ENCODE results near the gene PPP6R2. TPM values are rescaled to one million over a fixed set of nuclear protein-coding genes. Genes with fewer than 3 reads are reported as not detected.
A peak's percentile ranks its signal among the peaks of the same experiment; 100 is the strongest.

The PPP6R2 gene
- total and polyA plus RNA-seq, 9 of the 15 experiments (the other 6 are each of a cell fraction or from before 2014, with no cell fraction given), result 0.32 to 39.8 (median 21.4) TPM

DNA sequence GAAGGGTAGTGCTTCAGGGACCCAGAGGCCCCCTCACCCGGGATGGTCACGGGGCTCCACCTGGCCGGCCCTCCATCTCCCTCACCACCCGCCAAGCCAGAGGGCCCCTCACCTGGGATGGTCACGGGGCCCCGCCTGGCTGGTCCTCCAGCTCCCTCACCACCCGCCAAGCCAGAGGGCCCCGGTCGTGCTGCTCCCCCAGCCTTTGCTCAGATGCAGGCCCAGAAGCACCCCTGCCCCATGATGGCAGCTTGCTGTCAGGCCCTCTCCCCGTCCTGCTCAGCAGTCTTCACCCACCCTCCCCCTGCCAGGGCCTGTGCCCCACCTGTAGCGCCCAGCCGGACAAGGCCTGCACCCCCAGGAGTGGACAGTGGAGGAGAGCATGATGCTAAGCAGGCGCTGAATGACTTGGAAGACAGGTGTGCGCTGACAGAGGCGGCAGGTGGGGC lies 23.6 kb upstream of the PPP6R2 start:
- Histone ChIP-seq H3K4me1 (replicated peaks in 1 of 2; ENCODE audit: control insufficient read depth in 2 of 2, insufficient read depth in 2 of 2, low read length in 2 of 2) (peaks cover 24 to 59% of the 10 kb centered on the region in 2 experiments; a peak in 4 of 5 replicates), H2AFZ (ENCODE audit: low read depth, low read length) (no peak overlapping the region)
- intact Hi-C loops (cut with micrococcal nuclease), result no loop called here

DNA sequence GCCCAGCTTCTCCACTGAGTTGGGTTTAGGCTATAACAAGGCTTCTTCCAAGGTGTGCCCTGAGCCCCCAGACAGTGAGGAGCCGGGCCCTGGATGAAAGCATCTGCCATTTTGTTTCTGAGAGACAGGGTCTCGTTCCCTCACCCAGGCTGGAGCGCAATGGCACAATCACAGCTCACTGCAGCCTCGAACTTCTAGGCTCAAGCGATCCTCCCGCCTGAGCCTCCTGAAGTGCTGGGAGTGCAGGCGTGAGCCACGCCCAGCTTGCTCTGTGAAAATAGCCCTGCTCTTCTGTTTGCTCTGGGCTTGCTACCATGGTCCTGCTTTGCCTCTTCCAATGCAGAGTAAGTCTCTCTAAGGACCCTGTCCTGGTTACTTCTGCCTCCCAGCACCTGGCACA lies 23.0 kb upstream of the PPP6R2 start:
- peaks cover 20 to 53% of the 10 kb centered on the region in 2 experiments; a peak in 4 of 5 replicates for H3K4me1 ChIP-seq (replicated peaks in 1 of 2; ENCODE audit: control insufficient read depth in 2 of 2, insufficient read depth in 2 of 2, low read length in 2 of 2)
- in situ Hi-C loops (cut with MboI), result no loop called here
- peak overlapping the region in 1 of 2 experiments; percentile 52; a peak in 1 of 4 replicates for H3K9ac ChIP-seq (ENCODE audit: insufficient read depth in 1 of 2, low read depth in 2 of 2, low read length in 2 of 2)
- 60% methylated on average over 8 of the region's 8 CpGs for WGBS (ENCODE audit: insufficient coverage, low coverage, missing lambda C conversion rate)
- H3K27me3 ChIP-seq (ENCODE audit: control insufficient read depth in 2 of 2, insufficient read depth in 2 of 2, low read length in 2 of 2), result no peaks in the 10 kb centered on the region
- CTCF ChIA-PET (ENCODE audit: low intra/inter-chr PET ratio), result no interaction called here
- H3K9me1 ChIP-seq (ENCODE audit: control insufficient read depth, insufficient read depth, low read length), result no peaks in the 10 kb centered on the region
- H3K36me3 ChIP-seq (ENCODE audit: control insufficient read depth, insufficient read depth, low read length), result no peaks in the 10 kb centered on the region
- H3K27ac ChIP-seq (ENCODE audit: extremely low read depth, low read depth, low read length), result no peak overlapping the region
- no peak overlapping the region for H3K4me2 ChIP-seq (ENCODE audit: insufficient read depth, low read length)
- no peak overlapping the region for H3K4me3 ChIP-seq
- H3K9me3 ChIP-seq (replicated peaks; ENCODE audit: control insufficient read depth, insufficient read depth, low read depth, low read length), result no peaks in the 10 kb centered on the region
- POLR2A ChIA-PET, result no interaction called here
- ATAC-seq (no peak), FAIRE-seq (no peak), DNase-seq (ENCODE audit: extremely low read depth in 1 of 4, low spot score in 3 of 4) (no peak)
- no peak for TF ChIP-seq ZNF77 (CRISPR knock-in tag; IDR thresholded peaks at IDR 0.05)
- no peak for TF ChIP-seq ZNF561 (CRISPR knock-in tag; conservative IDR thresholded peaks at IDR 0.05)
- TF ChIP-seq, protein P1, sequence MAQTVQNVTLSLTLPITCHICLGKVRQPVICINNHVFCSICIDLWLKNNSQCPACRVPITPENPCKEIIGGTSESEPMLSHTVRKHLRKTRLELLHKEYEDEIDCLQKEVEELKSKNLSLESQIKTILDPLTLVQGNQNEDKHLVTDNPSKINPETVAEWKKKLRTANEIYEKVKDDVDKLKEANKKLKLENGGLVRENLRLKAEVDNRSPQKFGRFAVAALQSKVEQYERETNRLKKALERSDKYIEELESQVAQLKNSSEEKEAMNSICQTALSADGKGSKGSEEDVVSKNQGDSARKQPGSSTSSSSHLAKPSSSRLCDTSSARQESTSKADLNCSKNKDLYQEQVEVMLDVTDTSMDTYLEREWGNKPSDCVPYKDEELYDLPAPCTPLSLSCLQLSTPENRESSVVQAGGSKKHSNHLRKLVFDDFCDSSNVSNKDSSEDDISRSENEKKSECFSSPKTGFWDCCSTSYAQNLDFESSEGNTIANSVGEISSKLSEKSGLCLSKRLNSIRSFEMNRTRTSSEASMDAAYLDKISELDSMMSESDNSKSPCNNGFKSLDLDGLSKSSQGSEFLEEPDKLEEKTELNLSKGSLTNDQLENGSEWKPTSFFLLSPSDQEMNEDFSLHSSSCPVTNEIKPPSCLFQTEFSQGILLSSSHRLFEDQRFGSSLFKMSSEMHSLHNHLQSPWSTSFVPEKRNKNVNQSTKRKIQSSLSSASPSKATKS (CRISPR knock-in tag; IDR thresholded peaks at IDR 0.05), result no peak
- no peak for TF ChIP-seq KDM5B (IDR thresholded peaks at IDR 0.05; ENCODE audit: insufficient replicate concordance, low read depth, low read length)
- TF ChIP-seq, protein P2, sequence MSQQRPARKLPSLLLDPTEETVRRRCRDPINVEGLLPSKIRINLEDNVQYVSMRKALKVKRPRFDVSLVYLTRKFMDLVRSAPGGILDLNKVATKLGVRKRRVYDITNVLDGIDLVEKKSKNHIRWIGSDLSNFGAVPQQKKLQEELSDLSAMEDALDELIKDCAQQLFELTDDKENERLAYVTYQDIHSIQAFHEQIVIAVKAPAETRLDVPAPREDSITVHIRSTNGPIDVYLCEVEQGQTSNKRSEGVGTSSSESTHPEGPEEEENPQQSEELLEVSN (IDR thresholded peaks at IDR 0.05; ENCODE audit: borderline replicate concordance in 1 of 2, extremely low read depth in 1 of 2, insufficient read depth in 1 of 2, insufficient read length in 1 of 2, low read depth in 1 of 2, low read length in 1 of 2, poor library complexity in 1 of 2, severe bottlenecking in 1 of 2), result peak in 1 of 2 experiments; percentile 11
- no peak for TF ChIP-seq NFATC3 (IDR thresholded peaks at IDR 0.05)
- no TSS peak for BruUV-seq (replicated peaks)
- H2AFZ ChIP-seq (ENCODE audit: low read depth, low read length), result no peak overlapping the region
- intact Hi-C loops (cut with micrococcal nuclease), result no loop called here
- H4K20me1 ChIP-seq (replicated peaks; ENCODE audit: control insufficient read depth, insufficient read depth, low read length), result no peaks in the 10 kb centered on the region
- H3K79me2 ChIP-seq (ENCODE audit: control insufficient read depth, insufficient read depth, low read length), result no peaks in the 10 kb centered on the region

More for the DNA sequence above, 23.6 kb upstream of the PPP6R2 start:
- no peak for TF ChIP-seq ZNF24 (IDR thresholded peaks at IDR 0.05)
- 0 out of 2 replicates have a peak, but pooled peaks have one; percentile 0 for TF ChIP-seq SMARCA4 (IDR thresholded peaks at IDR 0.05)
- TF ChIP-seq DMBX1 (CRISPR knock-in tag; IDR thresholded peaks at IDR 0.05; ENCODE audit: borderline replicate concordance), result no peak
- peak; percentile 29; the same call in 1 of the 2 replicates for TF ChIP-seq POLR2G (IDR thresholded peaks at IDR 0.05; ENCODE audit: low read depth, low read length)
- no peaks in the 10 kb centered on the region for H3K9me1 ChIP-seq (ENCODE audit: control insufficient read depth, insufficient read depth, low read length)
- peak overlapping the region; percentile 74; the same call in 1 of the 2 replicates for H3K4me2 ChIP-seq (ENCODE audit: insufficient read depth, low read length)
- H3K9ac ChIP-seq (ENCODE audit: insufficient read depth in 1 of 2, low read depth in 2 of 2, low read length in 2 of 2), result 0 out of 4 replicates have a peak overlapping the region, but pooled peaks have one; percentile 25 to 52
- H3K27me3 ChIP-seq (ENCODE audit: control insufficient read depth in 2 of 2, insufficient read depth in 2 of 2, low read length in 2 of 2), result no peaks in the 10 kb centered on the region
- no peak for FAIRE-seq
- no peaks in the 10 kb centered on the region for H3K36me3 ChIP-seq (ENCODE audit: control insufficient read depth, insufficient read depth, low read length)
- H3K27ac ChIP-seq (ENCODE audit: extremely low read depth, low read depth, low read length), result peak overlapping the region; percentile 69; the same call in 2 of the 3 replicates
- H3K4me3 ChIP-seq, result no peak overlapping the region
- BruUV-seq (replicated peaks), result no TSS peak
- H4K20me1 ChIP-seq (replicated peaks; ENCODE audit: control insufficient read depth, insufficient read depth, low read length), result no peaks in the 10 kb centered on the region
- in situ Hi-C loops (cut with MboI), result no loop called here
- 87% methylated on average over 7 of the region's 15 CpGs for WGBS (ENCODE audit: insufficient coverage, low coverage, missing lambda C conversion rate)
- ATAC-seq, result no peak; the same call in 2 of the 3 replicates
- POLR2A ChIA-PET, result interaction anchor here (1.1 kb wide), 1 partner anchor 10 kb away, joined by 3 read pairs; no protein-coding TSS in a partner anchor
- DNase-seq (ENCODE audit: extremely low read depth in 1 of 4, low spot score in 3 of 4), result no peak
- H3K9me3 ChIP-seq (replicated peaks; ENCODE audit: control insufficient read depth, insufficient read depth, low read depth, low read length), result no peaks in the 10 kb centered on the region
- CTCF ChIA-PET (ENCODE audit: low intra/inter-chr PET ratio), result no interaction called here
- H3K79me2 ChIP-seq (ENCODE audit: control insufficient read depth, insufficient read depth, low read length), result no peaks in the 10 kb centered on the region
